Measurements from ENCODE around the gene CACNA2D3. TPM values are rescaled to one million over a fixed set of nuclear protein-coding genes. Genes with fewer than 3 reads are reported as not detected.

Gene CACNA2D3
- total RNA-seq, 4 donors from 2014 or later, result 0.27 to 1.5 (median 0.79) TPM

- DNase-seq (ENCODE audit: low spot score in 2 of 2), result no peak
- intact Hi-C loops (cut with DNase I; ENCODE audit: low total_unique reads), result no loop called here
- H3K4me3 ChIP-seq (ENCODE audit: low read depth, poor library complexity, severe bottlenecking), result no peak overlapping the region
- WGBS, 2 donors, result 89% methylated on average over 7 of the region's 7 CpGs
- TF ChIP-seq CTCF (IDR thresholded peaks at IDR 0.05) (no peak), POLR2A (IDR thresholded peaks at IDR 0.05) (no peak)
Measured at GRCh38 chr3:54941690-54942362, 819.5 kb downstream of the CACNA2D3 start.

- no peak overlapping the region for H3K4me3 ChIP-seq (ENCODE audit: low read depth, poor library complexity, severe bottlenecking)
- TF ChIP-seq CTCF (IDR thresholded peaks at IDR 0.05), result no peak
- TF ChIP-seq POLR2A (IDR thresholded peaks at IDR 0.05), result no peak
- WGBS, 2 donors, result 58 to 77% methylated on average over 4 of the region's 4 CpGs
- intact Hi-C loops (cut with DNase I; ENCODE audit: low total_unique reads), result no loop called here
- DNase-seq (ENCODE audit: low spot score in 2 of 2), result no peak
Measured at GRCh38 chr3:54949491-54950044, 827.2 kb downstream of the CACNA2D3 start.

GRCh38 chr3:54950391-54951003 lies 828.1 kb downstream of the CACNA2D3 start:
- no peak for DNase-seq (ENCODE audit: low spot score in 2 of 2)
- intact Hi-C loops (cut with DNase I; ENCODE audit: low total_unique reads), result no loop called here
- no peak overlapping the region for H3K4me3 ChIP-seq (ENCODE audit: low read depth, poor library complexity, severe bottlenecking)
- TF ChIP-seq CTCF (IDR thresholded peaks at IDR 0.05) (no peak), POLR2A (IDR thresholded peaks at IDR 0.05) (no peak)
- WGBS, 2 donors, result 35 to 46% methylated on average over 7 of the region's 7 CpGs

GRCh38 chr3:54951405-54951804 lies 829.1 kb downstream of the CACNA2D3 start:
- intact Hi-C loops (cut with DNase I; ENCODE audit: low total_unique reads), result no loop called here
- TF ChIP-seq POLR2A (IDR thresholded peaks at IDR 0.05), result no peak
- DNase-seq (ENCODE audit: low spot score in 2 of 2), result peak; percentile 61 to 92
- H3K4me3 ChIP-seq (ENCODE audit: low read depth, poor library complexity, severe bottlenecking), result no peak overlapping the region
- WGBS, 2 donors, result 18 to 23% methylated on average over 8 of the region's 8 CpGs

DNA sequence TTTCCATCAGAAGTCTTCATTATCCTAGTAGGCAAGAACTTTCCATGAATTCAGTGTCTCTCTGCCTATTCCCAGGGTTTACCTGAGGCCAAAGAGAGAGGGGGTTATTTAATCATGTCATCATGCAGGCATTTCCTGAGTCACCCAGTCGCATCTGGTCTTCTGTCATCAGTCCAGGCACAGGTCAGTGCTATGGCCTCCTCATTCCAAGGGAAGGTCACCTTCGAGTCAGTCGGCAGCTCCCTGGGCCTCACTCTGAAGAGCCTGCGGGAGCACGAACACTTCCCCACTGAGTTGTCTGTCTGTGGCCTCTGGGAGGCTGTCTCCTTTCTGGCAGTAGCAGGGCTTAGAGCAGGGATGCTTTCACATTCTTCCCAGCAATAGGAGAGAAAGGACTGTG lies 831.7 kb downstream of the CACNA2D3 start:
- TF ChIP-seq CTCF (IDR thresholded peaks at IDR 0.05) (no peak), POLR2A (IDR thresholded peaks at IDR 0.05) (no peak)

DNA sequence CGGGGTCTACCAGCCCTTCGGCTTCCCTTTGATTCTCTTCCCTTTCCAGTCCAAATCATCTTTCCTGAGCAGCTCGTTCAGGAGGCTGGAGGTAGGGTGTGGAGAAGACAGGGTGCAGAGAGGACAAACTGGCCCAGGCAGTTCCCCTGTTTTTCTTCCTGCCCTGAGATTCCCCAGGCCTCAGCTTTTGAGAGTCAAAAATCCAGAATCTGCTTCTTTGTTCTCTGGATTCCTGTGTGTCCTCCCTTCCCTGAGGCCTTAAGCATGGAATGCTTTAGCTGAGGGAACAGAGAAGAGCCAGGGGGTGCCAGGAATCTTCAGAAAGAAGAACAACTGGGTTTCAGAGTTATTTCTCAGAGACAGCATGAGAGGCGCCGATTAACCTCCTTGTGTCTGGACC lies 832.2 kb downstream of the CACNA2D3 start:
- WGBS, 2 donors, result 46 to 74% methylated on average over 5 of the region's 5 CpGs
- no peak for DNase-seq (ENCODE audit: low spot score in 2 of 2)
- TF ChIP-seq POLR2A (IDR thresholded peaks at IDR 0.05) (no peak), CTCF (IDR thresholded peaks at IDR 0.05) (no peak)
- no peak overlapping the region for H3K4me3 ChIP-seq (ENCODE audit: low read depth, poor library complexity, severe bottlenecking)
- intact Hi-C loops (cut with DNase I; ENCODE audit: low total_unique reads), result no loop called here

More for the DNA sequence above, 831.7 kb downstream of the CACNA2D3 start:
- H3K4me3 ChIP-seq (ENCODE audit: low read depth, poor library complexity, severe bottlenecking), result no peak overlapping the region
- WGBS, 2 donors, result 59 to 74% methylated on average over 5 of the region's 5 CpGs
- intact Hi-C loops (cut with DNase I; ENCODE audit: low total_unique reads), result no loop called here
- no peak for DNase-seq (ENCODE audit: low spot score in 2 of 2)

All from lower leg skin (tissue), 4 donors.